Hepatocyte (in vitro differentiated cells): ENCODE data around the gene CYGB. TPM values are rescaled to one million over a fixed set of nuclear protein-coding genes. Genes with fewer than 3 reads are reported as not detected.
A peak's percentile ranks its signal among the peaks of the same experiment; 100 is the strongest.

Experiments
- DNase-seq: peaks from one replicate; pipeline ENCODE4 v3.0.0-alpha.2; 2016; ENCODE audit warnings: low spot score
- H2AFZ ChIP-seq: fragments of 200-600 bp; sonication (generic); 2 replicates; pipeline ENCODE4 v1.6.0; 2016; ENCODE audit warnings: antibody characterized with exemption, mild to moderate bottlenecking
- H3K27ac ChIP-seq: fragments of 200-600 bp; sonication (generic); 2 replicates; pipeline ENCODE4 v1.5.1; 2016; ENCODE audit warnings: mild to moderate bottlenecking
- H3K27me3 ChIP-seq: fragments of 200-600 bp; sonication (generic); 2 replicates; pipeline ENCODE4 v1.6.1; 2016
- H3K36me3 ChIP-seq: fragments of 200-600 bp; sonication (generic); replicated peaks from 2 replicates; pipeline ENCODE4 v1.5.1; 2016; ENCODE audit warnings: low read depth; ENCODE audit not compliant: insufficient read depth
- H3K4me1 ChIP-seq: fragments of 200-600 bp; sonication (generic); 2 replicates; pipeline ENCODE4 v1.5.1; 2016; ENCODE audit warnings: mild to moderate bottlenecking, moderate library complexity; ENCODE audit not compliant: insufficient read depth
- H3K4me2 ChIP-seq: fragments of 200-600 bp; sonication (generic); 2 replicates; pipeline ENCODE4 v1.6.0; 2016
- H3K4me3 ChIP-seq: fragments of 200-600 bp; sonication (generic); 2 replicates; pipeline ENCODE4 v1.5.1; 2016; ENCODE audit warnings: mild to moderate bottlenecking
- H3K79me2 ChIP-seq: fragments of 200-600 bp; sonication (generic); 2 replicates; pipeline ENCODE4 v1.6.0; 2017; ENCODE audit warnings: mild to moderate bottlenecking
- H3K9me2 ChIP-seq: fragments of 200-600 bp; sonication (generic); replicated peaks from 2 replicates; pipeline ENCODE4 v1.6.0; 2017; ENCODE audit warnings: mild to moderate bottlenecking; ENCODE audit not compliant: insufficient read depth
- H3K9me3 ChIP-seq: fragments of 200-600 bp; sonication (generic); 2 replicates; pipeline ENCODE4 v1.5.1; 2016; ENCODE audit warnings: low read depth, mild to moderate bottlenecking
- H4K20me1 ChIP-seq: fragments of 200-600 bp; sonication (generic); 2 replicates; pipeline ENCODE4 v1.6.0; 2016; ENCODE audit warnings: mild to moderate bottlenecking; ENCODE audit not compliant: insufficient read depth, poor library complexity, severe bottlenecking
- CTCF ChIP-seq: fragments of 200-600 bp; sonication (generic); IDR thresholded peaks from 2 replicates; pipeline ENCODE4 v1.5.1; 2016; ENCODE audit warnings: antibody characterized with exemption, mild to moderate bottlenecking; ENCODE audit not compliant: poor library complexity
- EZH2 ChIP-seq: fragments of 200-600 bp; sonication (generic); IDR thresholded peaks from 2 replicates; pipeline ENCODE4 v1.6.1; 2016; ENCODE audit warnings: antibody characterized with exemption, mild to moderate bottlenecking, borderline replicate concordance
- EZH2phosphoT487 ChIP-seq: fragments of 200-600 bp; sonication (generic); IDR thresholded peaks from one replicate; pipeline ENCODE4 v1.6.1; 2018; ENCODE audit warnings: antibody characterized with exemption, mild to moderate bottlenecking, low read depth, moderate library complexity; ENCODE audit not compliant: unreplicated experiment, severe bottlenecking
- WGBS: methylation state at CpG from one replicate; pipeline ENCODE4 v1.1.6; 2016; ENCODE audit warnings: low lambda C conversion rate; ENCODE audit errors: missing lambda C conversion rate; 5-methylcytosine and 5-hydroxymethylcytosine counted together
- polyA plus RNA-seq: library from polyadenylated mRNA; unstranded; fragments of >200 nt; fragmentation: Nextera tagmentation; extraction: Ambion mirVana; gene quantifications from 2 replicates; pipeline ENCODE4 v1.2.1, GENCODE V29; 2016
- total RNA-seq: library from RNA; depleted of rRNA; stranded (reverse); fragments of >200 nt; gene quantifications from 2 replicates; pipeline ENCODE4 v1.2.3, GENCODE V29; 2014

CYGB gene
- total and polyA plus RNA-seq, 2 experiments from 2014 or later: 7.8 to 13.8 TPM

DNA sequence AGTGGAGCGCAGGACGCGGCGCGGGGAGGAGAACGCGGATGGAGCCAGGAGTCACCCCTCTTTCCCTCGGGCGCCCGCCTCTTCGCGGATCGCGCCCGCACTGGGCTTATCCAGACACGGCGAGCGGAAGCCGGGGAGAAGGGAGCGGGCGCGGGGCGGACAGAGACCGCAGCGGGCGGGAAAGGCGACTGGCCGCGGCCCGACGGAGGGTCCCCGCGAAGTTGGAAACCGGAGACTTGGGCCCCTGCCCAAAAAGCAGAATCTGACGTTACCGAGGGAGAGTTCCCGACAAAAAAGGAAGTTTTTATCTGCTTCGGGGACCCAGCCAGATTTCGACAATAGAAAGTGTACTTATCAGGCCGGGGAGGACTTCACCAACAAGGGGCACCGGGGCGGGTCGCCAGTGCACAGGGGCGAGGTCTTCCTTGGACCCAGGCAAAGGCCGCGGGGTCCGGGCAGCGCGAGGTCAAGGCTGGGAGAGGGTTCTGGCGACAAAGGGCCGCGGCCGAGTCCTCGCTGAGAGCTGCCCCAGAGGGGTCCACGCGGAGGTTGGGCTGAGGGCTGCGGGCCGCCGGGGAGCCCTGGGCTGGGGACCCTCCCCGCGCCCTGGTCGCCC lies 47.6 kb upstream of the CYGB start:
- TF ChIP-seq CTCF: no peak
- TF ChIP-seq EZH2: peak; percentile 92
- TF ChIP-seq EZH2phosphoT487: peak; percentile 77
- H2AFZ ChIP-seq: peak overlapping the region; percentile 54
- DNase-seq: peak; percentile 51
- H3K36me3 ChIP-seq: no peaks in the 10 kb centered on the region
- peaks cover 32% of the 10 kb centered on the region for H3K27me3 ChIP-seq
- H3K27ac ChIP-seq: no peak overlapping the region
- H3K9me2 ChIP-seq: no peaks in the 10 kb centered on the region
- H3K79me2 ChIP-seq: no peaks in the 10 kb centered on the region
- no peaks in the 10 kb centered on the region for H4K20me1 ChIP-seq
- H3K4me2 ChIP-seq: peak overlapping the region; percentile 97
- H3K4me3 ChIP-seq: peak overlapping the region; percentile 35
- H3K4me1 ChIP-seq: peaks cover 13% of the 10 kb centered on the region
- no peaks in the 10 kb centered on the region for H3K9me3 ChIP-seq
- 4% methylated on average over 44 of the region's 62 CpGs for WGBS

DNA sequence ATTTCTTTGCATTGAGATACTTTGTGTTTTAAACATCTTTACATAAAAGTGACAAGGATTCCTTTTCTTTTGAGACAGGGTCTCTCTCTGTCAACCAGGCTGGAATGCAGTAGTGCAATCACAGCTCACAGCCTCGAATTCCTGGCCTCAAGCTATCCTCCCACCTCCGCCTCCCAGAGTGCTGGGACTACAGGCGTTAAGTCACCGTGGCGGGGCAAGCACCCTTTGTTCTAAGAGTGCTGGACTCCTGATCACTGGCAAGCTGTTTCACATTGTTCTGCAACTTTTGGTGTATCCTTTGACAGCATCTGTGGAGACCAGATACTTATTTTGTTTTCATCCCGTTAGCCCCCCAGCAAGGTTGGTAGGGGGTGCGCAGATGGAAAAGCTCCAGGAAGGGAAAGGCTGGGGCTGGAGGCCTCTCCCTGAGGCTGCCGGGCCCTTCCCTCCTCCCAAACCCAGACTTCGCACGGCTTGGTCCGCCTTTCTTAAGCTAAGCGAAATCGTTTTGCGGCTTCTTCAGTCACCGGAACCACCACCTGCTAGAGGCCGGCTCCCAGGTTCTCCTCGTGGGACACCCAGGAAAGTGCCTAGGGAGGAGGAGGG lies 47.0 kb upstream of the CYGB start:
- no peak for DNase-seq
- H4K20me1 ChIP-seq: no peaks in the 10 kb centered on the region
- H3K9me2 ChIP-seq: no peaks in the 10 kb centered on the region
- peak overlapping the region; percentile 35 for H3K4me3 ChIP-seq
- no peaks in the 10 kb centered on the region for H3K79me2 ChIP-seq
- no peak overlapping the region for H3K27ac ChIP-seq
- peaks cover 13% of the 10 kb centered on the region for H3K4me1 ChIP-seq
- WGBS: 20% methylated on average over 17 of the region's 17 CpGs
- no peaks in the 10 kb centered on the region for H3K36me3 ChIP-seq
- no peaks in the 10 kb centered on the region for H3K9me3 ChIP-seq
- H3K27me3 ChIP-seq: peaks cover 32% of the 10 kb centered on the region
- H3K4me2 ChIP-seq: peak overlapping the region; percentile 97
- TF ChIP-seq EZH2 (no peak), CTCF (no peak), EZH2phosphoT487 (no peak)
- H2AFZ ChIP-seq: peak overlapping the region; percentile 54

DNA sequence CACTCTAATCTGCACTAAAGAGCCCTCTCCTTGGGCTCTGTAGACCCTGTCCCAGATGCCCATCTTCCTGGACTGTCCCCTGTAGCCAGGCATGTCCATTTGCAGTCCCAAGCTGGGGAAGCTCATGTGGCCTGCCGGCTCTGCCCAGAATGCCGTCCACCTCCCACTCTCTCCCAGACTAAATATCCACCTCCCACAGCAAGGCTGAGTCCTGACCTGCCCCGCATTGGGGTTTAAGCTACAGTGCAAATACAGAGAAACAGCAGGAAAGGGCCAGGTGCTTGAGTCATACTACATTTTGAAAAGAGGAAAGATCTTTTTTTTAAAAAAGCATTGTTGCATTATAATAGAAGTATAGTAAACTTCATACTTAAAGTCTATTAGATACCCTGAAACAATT lies 45.2 kb upstream of the CYGB start:
- H3K27me3 ChIP-seq: peaks cover 32% of the 10 kb centered on the region
- no peak for DNase-seq
- H3K4me2 ChIP-seq: no peak overlapping the region
- no peak overlapping the region for H3K27ac ChIP-seq
- H3K4me3 ChIP-seq: no peak overlapping the region
- no peaks in the 10 kb centered on the region for H3K79me2 ChIP-seq
- H3K4me1 ChIP-seq: peaks cover 13% of the 10 kb centered on the region
- no peak overlapping the region for H2AFZ ChIP-seq
- H3K9me2 ChIP-seq: no peaks in the 10 kb centered on the region
- H4K20me1 ChIP-seq: no peaks in the 10 kb centered on the region
- H3K36me3 ChIP-seq: no peaks in the 10 kb centered on the region
- WGBS: 60% methylated on average over 3 of the region's 3 CpGs
- H3K9me3 ChIP-seq: no peaks in the 10 kb centered on the region
- TF ChIP-seq EZH2phosphoT487: no peak
- no peak for TF ChIP-seq EZH2
- TF ChIP-seq CTCF: no peak
